K562 (cell line): ENCODE measurements around the gene IFITM2.

ENCODE experiments used
- ELF2 ChIP-seq: fragments of 250-450 bp; sonication (Bioruptor Pico); IDR thresholded peaks from 2 replicates; pipeline ENCODE4 v1.5.0; 2021; ENCODE audit warnings: mild to moderate bottlenecking
- FOS ChIP-seq: IDR thresholded peaks from 3 replicates; pipeline ENCODE4 v1.6.1; 2011; ENCODE audit not compliant: insufficient read length; ENCODE audit errors: extremely low read depth
- HNRNPL ChIP-seq: fragments of 200-400 bp; formaldehyde crosslinking; IDR thresholded peaks from 2 replicates; pipeline ENCODE4 v1.6.1; 2017; ENCODE audit warnings: low read depth, mild to moderate bottlenecking, low read length
- PRPF4 ChIP-seq: fragments of 200-400 bp; formaldehyde crosslinking; IDR thresholded peaks from one replicate; pipeline ENCODE4 v1.6.1; 2017; ENCODE audit warnings: low read length, low read depth, mild to moderate bottlenecking; ENCODE audit not compliant: insufficient read depth, poor library complexity, severe bottlenecking
- TCF7 ChIP-seq: sonication (generic); IDR thresholded peaks from 2 replicates; pipeline ENCODE4 v1.6.1; 2016; ENCODE audit warnings: antibody characterized with exemption, borderline replicate concordance
- ZKSCAN8 ChIP-seq: fragments of 200-800 bp; sonication (Bioruptor generic); IDR thresholded peaks from 2 replicates; pipeline ENCODE4 v1.6.1; 2016; ENCODE audit warnings: missing genetic modification characterization, missing compliant biosample characterization
- ZNF584 ChIP-seq: fragments of 200-800 bp; sonication (Bioruptor generic); IDR thresholded peaks from 2 replicates; pipeline ENCODE4 v1.6.1; 2016; ENCODE audit warnings: low read depth, mild to moderate bottlenecking, missing genetic modification characterization, missing compliant biosample characterization
- TF ChIP-seq, protein P1 (sequence below), 3 experiments: IDR thresholded peaks in 2 of 3; conservative IDR thresholded peaks in 1 of 3; 2 replicates each; pipeline ENCODE4 v1.5.1; 2011 to 2012; ENCODE audit warnings: low read length in 3 of 3, mild to moderate bottlenecking in 3 of 3, control low read depth in 2 of 3, improper control_type of control experiment in 1 of 3, inconsistent platforms in 1 of 3, low read depth in 1 of 3, mixed read lengths in 1 of 3, moderate library complexity in 1 of 3; ENCODE audit not compliant: insufficient read depth in 2 of 3
- TF ChIP-seq, protein P2 (sequence below): fragments of 150-350 bp; conservative IDR thresholded peaks from 2 replicates; pipeline ENCODE4 v1.6.1; 2014; ENCODE audit warnings: low read length
- TF ChIP-seq, protein P3 (sequence below): fragments of 450-650 bp; IDR thresholded peaks from 2 replicates; pipeline ENCODE4 v1.6.1; 2016; ENCODE audit warnings: mild to moderate bottlenecking
- TF ChIP-seq, protein P4 (sequence below), 2 experiments: fragments of 450-650 bp; formaldehyde crosslinking in 1 of 2; IDR thresholded peaks; 2 replicates each; pipeline versions ENCODE4 v1.4.0 to v1.6.1; 2014 to 2020; ENCODE audit warnings: mild to moderate bottlenecking in 2 of 2, borderline replicate concordance in 1 of 2, low read depth in 1 of 2

DNA sequence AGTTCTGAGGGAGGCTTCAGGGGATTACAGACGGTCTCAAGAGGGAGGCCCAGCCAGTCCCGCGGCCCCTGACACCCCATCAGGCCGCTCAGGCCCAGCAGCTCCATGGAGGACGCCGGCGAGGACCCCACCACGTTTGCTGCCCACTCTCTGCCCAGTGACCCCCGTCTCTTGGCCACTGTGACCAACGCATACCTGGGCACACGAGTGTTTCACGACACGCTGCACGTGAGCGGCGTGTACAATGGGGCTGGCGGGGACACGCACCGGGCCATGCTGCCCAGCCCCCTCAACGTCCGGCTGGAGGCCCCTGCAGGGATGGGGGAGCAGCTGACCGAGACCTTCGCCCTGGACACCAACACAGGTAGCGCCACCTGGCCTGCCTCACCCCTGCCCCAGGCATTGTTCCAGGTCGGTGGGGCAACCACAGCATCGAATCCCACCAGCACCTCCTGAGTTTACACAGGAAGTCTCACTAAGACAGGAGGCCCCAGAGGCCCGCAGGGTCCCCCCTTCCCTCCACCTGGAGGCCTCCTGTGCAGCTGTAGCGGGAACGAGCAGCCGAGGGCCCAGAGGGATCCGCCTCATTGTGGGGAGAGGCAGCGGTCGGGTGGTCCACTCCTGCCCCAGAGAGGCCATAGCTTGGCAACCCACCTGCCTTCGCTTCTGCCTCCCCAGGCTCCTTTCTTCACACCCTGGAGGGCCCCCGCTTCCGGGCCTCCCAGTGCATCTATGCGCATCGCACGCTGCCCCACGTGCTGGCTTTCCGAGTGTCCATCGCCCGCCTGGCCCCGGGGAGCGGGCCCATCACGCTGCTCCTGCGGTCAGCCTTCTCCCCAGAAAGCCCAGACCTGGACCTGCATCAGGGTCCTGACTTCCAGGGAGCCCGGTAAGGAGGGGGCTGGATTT is 17.6 kb upstream of the IFITM2 start:
- TF ChIP-seq, protein P1, sequence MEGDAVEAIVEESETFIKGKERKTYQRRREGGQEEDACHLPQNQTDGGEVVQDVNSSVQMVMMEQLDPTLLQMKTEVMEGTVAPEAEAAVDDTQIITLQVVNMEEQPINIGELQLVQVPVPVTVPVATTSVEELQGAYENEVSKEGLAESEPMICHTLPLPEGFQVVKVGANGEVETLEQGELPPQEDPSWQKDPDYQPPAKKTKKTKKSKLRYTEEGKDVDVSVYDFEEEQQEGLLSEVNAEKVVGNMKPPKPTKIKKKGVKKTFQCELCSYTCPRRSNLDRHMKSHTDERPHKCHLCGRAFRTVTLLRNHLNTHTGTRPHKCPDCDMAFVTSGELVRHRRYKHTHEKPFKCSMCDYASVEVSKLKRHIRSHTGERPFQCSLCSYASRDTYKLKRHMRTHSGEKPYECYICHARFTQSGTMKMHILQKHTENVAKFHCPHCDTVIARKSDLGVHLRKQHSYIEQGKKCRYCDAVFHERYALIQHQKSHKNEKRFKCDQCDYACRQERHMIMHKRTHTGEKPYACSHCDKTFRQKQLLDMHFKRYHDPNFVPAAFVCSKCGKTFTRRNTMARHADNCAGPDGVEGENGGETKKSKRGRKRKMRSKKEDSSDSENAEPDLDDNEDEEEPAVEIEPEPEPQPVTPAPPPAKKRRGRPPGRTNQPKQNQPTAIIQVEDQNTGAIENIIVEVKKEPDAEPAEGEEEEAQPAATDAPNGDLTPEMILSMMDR (IDR thresholded peaks at IDR 0.05 in 2 of 3, conservative IDR thresholded peaks at IDR 0.05 in 1 of 3; ENCODE audit: insufficient read depth in 2 of 3, low read depth in 1 of 3, low read length in 3 of 3): no peak
- TF ChIP-seq ELF2: no peak
- TF ChIP-seq PRPF4: no peak
- no peak for TF ChIP-seq ZNF584 (CRISPR knock-in tag)
- TF ChIP-seq ZKSCAN8 (CRISPR knock-in tag): no peak
- no peak for TF ChIP-seq FOS
- TF ChIP-seq TCF7: no peak
- TF ChIP-seq, protein P2, sequence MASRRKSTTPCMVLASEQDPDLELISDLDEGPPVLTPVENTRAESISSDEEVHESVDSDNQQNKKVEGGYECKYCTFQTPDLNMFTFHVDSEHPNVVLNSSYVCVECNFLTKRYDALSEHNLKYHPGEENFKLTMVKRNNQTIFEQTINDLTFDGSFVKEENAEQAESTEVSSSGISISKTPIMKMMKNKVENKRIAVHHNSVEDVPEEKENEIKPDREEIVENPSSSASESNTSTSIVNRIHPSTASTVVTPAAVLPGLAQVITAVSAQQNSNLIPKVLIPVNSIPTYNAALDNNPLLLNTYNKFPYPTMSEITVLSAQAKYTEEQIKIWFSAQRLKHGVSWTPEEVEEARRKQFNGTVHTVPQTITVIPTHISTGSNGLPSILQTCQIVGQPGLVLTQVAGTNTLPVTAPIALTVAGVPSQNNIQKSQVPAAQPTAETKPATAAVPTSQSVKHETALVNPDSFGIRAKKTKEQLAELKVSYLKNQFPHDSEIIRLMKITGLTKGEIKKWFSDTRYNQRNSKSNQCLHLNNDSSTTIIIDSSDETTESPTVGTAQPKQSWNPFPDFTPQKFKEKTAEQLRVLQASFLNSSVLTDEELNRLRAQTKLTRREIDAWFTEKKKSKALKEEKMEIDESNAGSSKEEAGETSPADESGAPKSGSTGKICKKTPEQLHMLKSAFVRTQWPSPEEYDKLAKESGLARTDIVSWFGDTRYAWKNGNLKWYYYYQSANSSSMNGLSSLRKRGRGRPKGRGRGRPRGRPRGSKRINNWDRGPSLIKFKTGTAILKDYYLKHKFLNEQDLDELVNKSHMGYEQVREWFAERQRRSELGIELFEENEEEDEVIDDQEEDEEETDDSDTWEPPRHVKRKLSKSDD: no peak
- TF ChIP-seq, protein P3, sequence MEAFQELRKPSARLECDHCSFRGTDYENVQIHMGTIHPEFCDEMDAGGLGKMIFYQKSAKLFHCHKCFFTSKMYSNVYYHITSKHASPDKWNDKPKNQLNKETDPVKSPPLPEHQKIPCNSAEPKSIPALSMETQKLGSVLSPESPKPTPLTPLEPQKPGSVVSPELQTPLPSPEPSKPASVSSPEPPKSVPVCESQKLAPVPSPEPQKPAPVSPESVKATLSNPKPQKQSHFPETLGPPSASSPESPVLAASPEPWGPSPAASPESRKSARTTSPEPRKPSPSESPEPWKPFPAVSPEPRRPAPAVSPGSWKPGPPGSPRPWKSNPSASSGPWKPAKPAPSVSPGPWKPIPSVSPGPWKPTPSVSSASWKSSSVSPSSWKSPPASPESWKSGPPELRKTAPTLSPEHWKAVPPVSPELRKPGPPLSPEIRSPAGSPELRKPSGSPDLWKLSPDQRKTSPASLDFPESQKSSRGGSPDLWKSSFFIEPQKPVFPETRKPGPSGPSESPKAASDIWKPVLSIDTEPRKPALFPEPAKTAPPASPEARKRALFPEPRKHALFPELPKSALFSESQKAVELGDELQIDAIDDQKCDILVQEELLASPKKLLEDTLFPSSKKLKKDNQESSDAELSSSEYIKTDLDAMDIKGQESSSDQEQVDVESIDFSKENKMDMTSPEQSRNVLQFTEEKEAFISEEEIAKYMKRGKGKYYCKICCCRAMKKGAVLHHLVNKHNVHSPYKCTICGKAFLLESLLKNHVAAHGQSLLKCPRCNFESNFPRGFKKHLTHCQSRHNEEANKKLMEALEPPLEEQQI: no peak
- TF ChIP-seq, protein P4, sequence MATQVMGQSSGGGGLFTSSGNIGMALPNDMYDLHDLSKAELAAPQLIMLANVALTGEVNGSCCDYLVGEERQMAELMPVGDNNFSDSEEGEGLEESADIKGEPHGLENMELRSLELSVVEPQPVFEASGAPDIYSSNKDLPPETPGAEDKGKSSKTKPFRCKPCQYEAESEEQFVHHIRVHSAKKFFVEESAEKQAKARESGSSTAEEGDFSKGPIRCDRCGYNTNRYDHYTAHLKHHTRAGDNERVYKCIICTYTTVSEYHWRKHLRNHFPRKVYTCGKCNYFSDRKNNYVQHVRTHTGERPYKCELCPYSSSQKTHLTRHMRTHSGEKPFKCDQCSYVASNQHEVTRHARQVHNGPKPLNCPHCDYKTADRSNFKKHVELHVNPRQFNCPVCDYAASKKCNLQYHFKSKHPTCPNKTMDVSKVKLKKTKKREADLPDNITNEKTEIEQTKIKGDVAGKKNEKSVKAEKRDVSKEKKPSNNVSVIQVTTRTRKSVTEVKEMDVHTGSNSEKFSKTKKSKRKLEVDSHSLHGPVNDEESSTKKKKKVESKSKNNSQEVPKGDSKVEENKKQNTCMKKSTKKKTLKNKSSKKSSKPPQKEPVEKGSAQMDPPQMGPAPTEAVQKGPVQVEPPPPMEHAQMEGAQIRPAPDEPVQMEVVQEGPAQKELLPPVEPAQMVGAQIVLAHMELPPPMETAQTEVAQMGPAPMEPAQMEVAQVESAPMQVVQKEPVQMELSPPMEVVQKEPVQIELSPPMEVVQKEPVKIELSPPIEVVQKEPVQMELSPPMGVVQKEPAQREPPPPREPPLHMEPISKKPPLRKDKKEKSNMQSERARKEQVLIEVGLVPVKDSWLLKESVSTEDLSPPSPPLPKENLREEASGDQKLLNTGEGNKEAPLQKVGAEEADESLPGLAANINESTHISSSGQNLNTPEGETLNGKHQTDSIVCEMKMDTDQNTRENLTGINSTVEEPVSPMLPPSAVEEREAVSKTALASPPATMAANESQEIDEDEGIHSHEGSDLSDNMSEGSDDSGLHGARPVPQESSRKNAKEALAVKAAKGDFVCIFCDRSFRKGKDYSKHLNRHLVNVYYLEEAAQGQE (IDR thresholded peaks at IDR 0.05; ENCODE audit: borderline replicate concordance): no peak
- TF ChIP-seq, protein P4 (CRISPR knock-in tag; IDR thresholded peaks at IDR 0.05; ENCODE audit: low read depth): no peak
- TF ChIP-seq HNRNPL: no peak
